ENCODE results near the gene EPS8. TPM values are rescaled to one million over a fixed set of nuclear protein-coding genes. Genes with fewer than 3 reads are reported as not detected.
A peak's percentile ranks its signal among the peaks of the same experiment; 100 is the strongest.

The EPS8 gene
- total RNA-seq, 1 donor from 2014 or later, result 58.2 TPM

- no peaks in the 10 kb centered on the region for H3K27me3 ChIP-seq
- H3K27ac ChIP-seq, result peak overlapping the region; percentile 43
- H3K9me3 ChIP-seq, result no peaks in the 10 kb centered on the region
- intact Hi-C loops (cut with DNase I), result no loop called here
- no peak overlapping the region for H3K4me3 ChIP-seq
- peaks cover 35% of the 10 kb centered on the region for H3K4me1 ChIP-seq
- DNase-seq, result no peak
- H3K36me3 ChIP-seq, result no peaks in the 10 kb centered on the region
- no peak for TF ChIP-seq CTCF (IDR thresholded peaks at IDR 0.05)
- peak; percentile 46 for ATAC-seq
These were observed 100.2 kb downstream of the EPS8 start for GRCh38 chr12:15688838-15689625.

GRCh38 chr12:15688202-15688736 is 100.9 kb downstream of the EPS8 start:
- intact Hi-C loops (cut with DNase I), result no loop called here

GRCh38 chr12:15687583-15687982 is 101.6 kb downstream of the EPS8 start:
- no peak for DNase-seq
- TF ChIP-seq CTCF (IDR thresholded peaks at IDR 0.05), result no peak
- intact Hi-C loops (cut with DNase I), result no loop called here
- H3K9me3 ChIP-seq, result no peaks in the 10 kb centered on the region
- no peaks in the 10 kb centered on the region for H3K27me3 ChIP-seq
- peaks cover 35% of the 10 kb centered on the region for H3K4me1 ChIP-seq
- no peak overlapping the region for H3K27ac ChIP-seq
- H3K36me3 ChIP-seq, result no peaks in the 10 kb centered on the region
- H3K4me3 ChIP-seq, result no peak overlapping the region
- no peak for ATAC-seq

More at GRCh38 chr12:15688202-15688736, 100.9 kb downstream of the EPS8 start:
- no peak overlapping the region for H3K4me3 ChIP-seq
- DNase-seq (peak; percentile 77), ATAC-seq (peak; percentile 94)
- H3K4me1 ChIP-seq, result peaks cover 35% of the 10 kb centered on the region
- H3K36me3 ChIP-seq, result no peaks in the 10 kb centered on the region
- H3K9me3 ChIP-seq, result no peaks in the 10 kb centered on the region
- no peak for TF ChIP-seq CTCF (IDR thresholded peaks at IDR 0.05)
- peak overlapping the region; percentile 43 for H3K27ac ChIP-seq
- no peaks in the 10 kb centered on the region for H3K27me3 ChIP-seq

- TF ChIP-seq CTCF (IDR thresholded peaks at IDR 0.05), result no peak
- no peak for DNase-seq
- H3K9me3 ChIP-seq, result no peaks in the 10 kb centered on the region
- no peaks in the 10 kb centered on the region for H3K36me3 ChIP-seq
- intact Hi-C loops (cut with DNase I), result no loop called here
- no peak overlapping the region for H3K4me3 ChIP-seq
- ATAC-seq, result no peak
- H3K27me3 ChIP-seq, result no peaks in the 10 kb centered on the region
- no peak overlapping the region for H3K27ac ChIP-seq
- peaks cover 17% of the 10 kb centered on the region for H3K4me1 ChIP-seq
These were observed 104.1 kb downstream of the EPS8 start for GRCh38 chr12:15684896-15685658.

GRCh38 chr12:15682826-15683225 is 106.4 kb downstream of the EPS8 start:
- Histone ChIP-seq H3K36me3 (no peaks in the 10 kb centered on the region), H3K9me3 (no peaks in the 10 kb centered on the region), H3K27me3 (no peaks in the 10 kb centered on the region), H3K27ac (no peak overlapping the region), H3K4me1 (peaks cover 5% of the 10 kb centered on the region), H3K4me3 (no peak overlapping the region)
- intact Hi-C loops (cut with DNase I), result no loop called here
- TF ChIP-seq CTCF (IDR thresholded peaks at IDR 0.05), result no peak
- DNase-seq (no peak), ATAC-seq (no peak)
